ENCODE measurements around the gene MYADML2. TPM values are rescaled to one million over a fixed set of nuclear protein-coding genes. Genes with fewer than 3 reads are reported as not detected.

Gene MYADML2
- total RNA-seq, 4 donors from 2014 or later, result not detected

- intact Hi-C loops (cut with DNase I), result no loop called here
- H3K4me3 ChIP-seq, result no peak overlapping the region
These were observed 15.9 kb downstream of the MYADML2 start for GRCh38 chr17:81931189-81931556.

GRCh38 chr17:81930142-81931125 lies 16.6 kb downstream of the MYADML2 start:
- intact Hi-C loops (cut with DNase I), result no loop called here
- peaks cover 0 to 33% (median 0%) of the 10 kb centered on the region in 4 donors for H3K27me3 ChIP-seq
- H3K4me3 ChIP-seq, result no peak overlapping the region
- no peak for DNase-seq
- H3K9me3 ChIP-seq, result no peaks in the 10 kb centered on the region
- H3K4me1 ChIP-seq, result peaks cover 18 to 44% (median 27%) of the 10 kb centered on the region in 3 donors
- no peak for TF ChIP-seq POLR2A (IDR thresholded peaks at IDR 0.05)
- no peak for TF ChIP-seq CTCF (IDR thresholded peaks at IDR 0.05)
- 56 to 58% methylated on average over 14 to 16 of the region's 20 CpGs for WGBS, 2 donors
- H3K36me3 ChIP-seq, result no peaks in the 10 kb centered on the region
- H3K27ac ChIP-seq, result no peak overlapping the region

More at GRCh38 chr17:81931189-81931556, 15.9 kb downstream of the MYADML2 start:
- Histone ChIP-seq H3K27ac (no peak overlapping the region), H3K36me3 (no peaks in the 10 kb centered on the region), H3K4me1 (peaks cover 11 to 41% (median 20%) of the 10 kb centered on the region in 3 donors), H3K27me3 (peaks cover 0 to 33% (median 0%) of the 10 kb centered on the region in 4 donors), H3K9me3 (no peaks in the 10 kb centered on the region)
- no peak for DNase-seq
- 63 to 74% methylated on average over 4 to 8 of the region's 13 CpGs for WGBS, 2 donors
- TF ChIP-seq CTCF (IDR thresholded peaks at IDR 0.05) (no peak), POLR2A (IDR thresholded peaks at IDR 0.05) (no peak)

- H3K9me3 ChIP-seq, result no peaks in the 10 kb centered on the region
- intact Hi-C loops (cut with DNase I), result no loop called here
- TF ChIP-seq CTCF (IDR thresholded peaks at IDR 0.05), result no peak
- TF ChIP-seq POLR2A (IDR thresholded peaks at IDR 0.05), result no peak
- peaks cover 0 to 33% (median 0%) of the 10 kb centered on the region in 4 donors for H3K27me3 ChIP-seq
- WGBS, 2 donors, result 74 to 80% methylated on average over 4 to 9 of the region's 31 CpGs
- no peaks in the 10 kb centered on the region for H3K36me3 ChIP-seq
- no peak for DNase-seq
- H3K27ac ChIP-seq, result no peak overlapping the region
- peaks cover 28 to 54% (median 36%) of the 10 kb centered on the region in 3 donors for H3K4me1 ChIP-seq
- H3K4me3 ChIP-seq, result no peak overlapping the region
These were observed 17.5 kb downstream of the MYADML2 start for GRCh38 chr17:81929253-81930141.

- Histone ChIP-seq H3K4me3 (peak overlapping the region; percentile 79 to 99 (median 97)), H3K4me1 (peaks cover 36 to 62% (median 44%) of the 10 kb centered on the region in 3 donors), H3K27me3 (peaks cover 0 to 33% (median 0%) of the 10 kb centered on the region in 4 donors), H3K36me3 (no peaks in the 10 kb centered on the region), H3K9me3 (no peaks in the 10 kb centered on the region), H3K27ac (peak overlapping the region in 2 of 4 donors; percentile 51 to 99)
- DNase-seq, result no peak
- intact Hi-C loops (cut with DNase I), result no loop called here
- TF ChIP-seq CTCF (IDR thresholded peaks at IDR 0.05) (no peak), POLR2A (IDR thresholded peaks at IDR 0.05) (no peak)
- 20 to 54% methylated on average over 6 to 16 of the region's 44 CpGs for WGBS, 2 donors
These were observed 18.3 kb downstream of the MYADML2 start for GRCh38 chr17:81928544-81929252.
